ENCODE data around the gene GAK.

The GAK gene

GRCh38 chr4:849478-850175 is 82.5 kb downstream of the GAK start:
- Histone ChIP-seq H3K27ac (ENCODE audit: low read depth, low read length) (no peak overlapping the region), H3K4me3 (ENCODE audit: low read depth in 1 of 2, low read length in 2 of 2) (no peak overlapping the region), H3K9ac (ENCODE audit: low read depth in 1 of 2, low read length in 2 of 2) (no peak overlapping the region), H3K4me1 (ENCODE audit: control insufficient read depth in 1 of 2, insufficient read depth in 2 of 2, low read length in 2 of 2) (no peaks in the 10 kb centered on the region), H3K9me3 (ENCODE audit: control insufficient read depth in 1 of 2, low read length in 2 of 2) (peaks cover 0 to 1% of the 10 kb centered on the region in 2 donors), H3K27me3 (ENCODE audit: control insufficient read depth in 1 of 2, insufficient read depth in 2 of 2, low read length in 2 of 2) (no peaks in the 10 kb centered on the region), H3K36me3 (ENCODE audit: control insufficient read depth in 1 of 2, insufficient read depth in 2 of 2, low read length in 2 of 2) (peaks cover 10 to 59% of the 10 kb centered on the region in 2 donors)

GRCh38 chr4:848803-849477 is 83.2 kb downstream of the GAK start:
- H3K4me1 ChIP-seq (ENCODE audit: control insufficient read depth in 1 of 2, insufficient read depth in 2 of 2, low read length in 2 of 2): no peaks in the 10 kb centered on the region
- H3K9ac ChIP-seq (ENCODE audit: low read depth in 1 of 2, low read length in 2 of 2): no peak overlapping the region
- H3K27ac ChIP-seq (ENCODE audit: low read depth, low read length): no peak overlapping the region
- H3K9me3 ChIP-seq (ENCODE audit: control insufficient read depth in 1 of 2, low read length in 2 of 2): peaks cover 0 to 3% of the 10 kb centered on the region in 2 donors
- peaks cover 5 to 53% of the 10 kb centered on the region in 2 donors for H3K36me3 ChIP-seq (ENCODE audit: control insufficient read depth in 1 of 2, insufficient read depth in 2 of 2, low read length in 2 of 2)
- H3K27me3 ChIP-seq (ENCODE audit: control insufficient read depth in 1 of 2, insufficient read depth in 2 of 2, low read length in 2 of 2): no peaks in the 10 kb centered on the region
- no peak overlapping the region for H3K4me3 ChIP-seq (ENCODE audit: low read depth in 1 of 2, low read length in 2 of 2)

- no peak overlapping the region for H3K9ac ChIP-seq (ENCODE audit: low read depth in 1 of 2, low read length in 2 of 2)
- peaks cover 0 to 3% of the 10 kb centered on the region in 2 donors for H3K9me3 ChIP-seq (ENCODE audit: control insufficient read depth in 1 of 2, low read length in 2 of 2)
- no peaks in the 10 kb centered on the region for H3K27me3 ChIP-seq (ENCODE audit: control insufficient read depth in 1 of 2, insufficient read depth in 2 of 2, low read length in 2 of 2)
- no peak overlapping the region for H3K27ac ChIP-seq (ENCODE audit: low read depth, low read length)
- no peaks in the 10 kb centered on the region for H3K4me1 ChIP-seq (ENCODE audit: control insufficient read depth in 1 of 2, insufficient read depth in 2 of 2, low read length in 2 of 2)
- peaks cover 8 to 49% of the 10 kb centered on the region in 2 donors for H3K36me3 ChIP-seq (ENCODE audit: control insufficient read depth in 1 of 2, insufficient read depth in 2 of 2, low read length in 2 of 2)
- H3K4me3 ChIP-seq (ENCODE audit: low read depth in 1 of 2, low read length in 2 of 2): no peak overlapping the region
Observed at GRCh38 chr4:848307-848691, 83.8 kb downstream of the GAK start.

- Histone ChIP-seq H3K27ac (ENCODE audit: low read depth, low read length) (no peak overlapping the region), H3K4me1 (ENCODE audit: control insufficient read depth in 1 of 2, insufficient read depth in 2 of 2, low read length in 2 of 2) (no peaks in the 10 kb centered on the region), H3K9me3 (ENCODE audit: control insufficient read depth in 1 of 2, low read length in 2 of 2) (peaks cover 0 to 3% of the 10 kb centered on the region in 2 donors), H3K36me3 (ENCODE audit: control insufficient read depth in 1 of 2, insufficient read depth in 2 of 2, low read length in 2 of 2) (peaks cover 7 to 28% of the 10 kb centered on the region in 2 donors), H3K4me3 (ENCODE audit: low read depth in 1 of 2, low read length in 2 of 2) (no peak overlapping the region), H3K27me3 (ENCODE audit: control insufficient read depth in 1 of 2, insufficient read depth in 2 of 2, low read length in 2 of 2) (no peaks in the 10 kb centered on the region), H3K9ac (ENCODE audit: low read depth in 1 of 2, low read length in 2 of 2) (no peak overlapping the region)
Observed at GRCh38 chr4:845836-846251, 86.3 kb downstream of the GAK start.

- Histone ChIP-seq H3K4me1 (ENCODE audit: control insufficient read depth in 1 of 2, insufficient read depth in 2 of 2, low read length in 2 of 2) (no peaks in the 10 kb centered on the region), H3K27me3 (ENCODE audit: control insufficient read depth in 1 of 2, insufficient read depth in 2 of 2, low read length in 2 of 2) (no peaks in the 10 kb centered on the region), H3K36me3 (ENCODE audit: control insufficient read depth in 1 of 2, insufficient read depth in 2 of 2, low read length in 2 of 2) (peaks cover 7 to 22% of the 10 kb centered on the region in 2 donors), H3K4me3 (ENCODE audit: low read depth in 1 of 2, low read length in 2 of 2) (no peak overlapping the region), H3K9me3 (ENCODE audit: control insufficient read depth in 1 of 2, low read length in 2 of 2) (peaks cover 0 to 3% of the 10 kb centered on the region in 2 donors), H3K9ac (ENCODE audit: low read depth in 1 of 2, low read length in 2 of 2) (no peak overlapping the region), H3K27ac (ENCODE audit: low read depth, low read length) (no peak overlapping the region)
Observed at GRCh38 chr4:845233-845835, 86.8 kb downstream of the GAK start.

- H3K9ac ChIP-seq (ENCODE audit: low read depth in 1 of 2, low read length in 2 of 2): no peak overlapping the region
- H3K36me3 ChIP-seq (ENCODE audit: control insufficient read depth in 1 of 2, insufficient read depth in 2 of 2, low read length in 2 of 2): peaks cover 6 to 17% of the 10 kb centered on the region in 2 donors
- no peak overlapping the region for H3K4me3 ChIP-seq (ENCODE audit: low read depth in 1 of 2, low read length in 2 of 2)
- peaks cover 0 to 3% of the 10 kb centered on the region in 2 donors for H3K9me3 ChIP-seq (ENCODE audit: control insufficient read depth in 1 of 2, low read length in 2 of 2)
- no peaks in the 10 kb centered on the region for H3K27me3 ChIP-seq (ENCODE audit: control insufficient read depth in 1 of 2, insufficient read depth in 2 of 2, low read length in 2 of 2)
- no peak overlapping the region for H3K27ac ChIP-seq (ENCODE audit: low read depth, low read length)
- H3K4me1 ChIP-seq (ENCODE audit: control insufficient read depth in 1 of 2, insufficient read depth in 2 of 2, low read length in 2 of 2): no peaks in the 10 kb centered on the region
Observed at GRCh38 chr4:844752-845232, 87.3 kb downstream of the GAK start.

- Histone ChIP-seq H3K4me3 (ENCODE audit: low read depth in 1 of 2, low read length in 2 of 2) (no peak overlapping the region), H3K27ac (ENCODE audit: low read depth, low read length) (no peak overlapping the region), H3K9ac (ENCODE audit: low read depth in 1 of 2, low read length in 2 of 2) (no peak overlapping the region), H3K4me1 (ENCODE audit: control insufficient read depth in 1 of 2, insufficient read depth in 2 of 2, low read length in 2 of 2) (no peaks in the 10 kb centered on the region), H3K9me3 (ENCODE audit: control insufficient read depth in 1 of 2, low read length in 2 of 2) (peaks cover 14% of the 10 kb centered on the region in 2 donors), H3K27me3 (ENCODE audit: control insufficient read depth in 1 of 2, insufficient read depth in 2 of 2, low read length in 2 of 2) (no peaks in the 10 kb centered on the region), H3K36me3 (ENCODE audit: control insufficient read depth in 1 of 2, insufficient read depth in 2 of 2, low read length in 2 of 2) (peaks cover 0 to 4% of the 10 kb centered on the region in 2 donors)
Observed at GRCh38 chr4:839675-840443, 92.3 kb downstream of the GAK start.

GRCh38 chr4:837772-838171 is 94.3 kb downstream of the GAK start:
- no peaks in the 10 kb centered on the region for H3K36me3 ChIP-seq (ENCODE audit: control insufficient read depth in 1 of 2, insufficient read depth in 2 of 2, low read length in 2 of 2)
- no peak overlapping the region for H3K4me3 ChIP-seq (ENCODE audit: low read depth in 1 of 2, low read length in 2 of 2)
- H3K27me3 ChIP-seq (ENCODE audit: control insufficient read depth in 1 of 2, insufficient read depth in 2 of 2, low read length in 2 of 2): peaks cover 4 to 5% of the 10 kb centered on the region in 2 donors
- no peaks in the 10 kb centered on the region for H3K4me1 ChIP-seq (ENCODE audit: control insufficient read depth in 1 of 2, insufficient read depth in 2 of 2, low read length in 2 of 2)
- H3K27ac ChIP-seq (ENCODE audit: low read depth, low read length): no peak overlapping the region
- H3K9me3 ChIP-seq (ENCODE audit: control insufficient read depth in 1 of 2, low read length in 2 of 2): peaks cover 11 to 14% of the 10 kb centered on the region in 2 donors
- no peak overlapping the region for H3K9ac ChIP-seq (ENCODE audit: low read depth in 1 of 2, low read length in 2 of 2)

GRCh38 chr4:836750-837301 is 95.3 kb downstream of the GAK start:
- H3K27me3 ChIP-seq (ENCODE audit: control insufficient read depth in 1 of 2, insufficient read depth in 2 of 2, low read length in 2 of 2): peaks cover 4 to 7% of the 10 kb centered on the region in 2 donors
- H3K27ac ChIP-seq (ENCODE audit: low read depth, low read length): no peak overlapping the region
- no peak overlapping the region for H3K9ac ChIP-seq (ENCODE audit: low read depth in 1 of 2, low read length in 2 of 2)
- H3K36me3 ChIP-seq (ENCODE audit: control insufficient read depth in 1 of 2, insufficient read depth in 2 of 2, low read length in 2 of 2): no peaks in the 10 kb centered on the region
- no peaks in the 10 kb centered on the region for H3K4me1 ChIP-seq (ENCODE audit: control insufficient read depth in 1 of 2, insufficient read depth in 2 of 2, low read length in 2 of 2)
- H3K4me3 ChIP-seq (ENCODE audit: low read depth in 1 of 2, low read length in 2 of 2): no peak overlapping the region
- H3K9me3 ChIP-seq (ENCODE audit: control insufficient read depth in 1 of 2, low read length in 2 of 2): peaks cover 11 to 14% of the 10 kb centered on the region in 2 donors

Measured in duodenal mucosa (tissue), 2 donors.